ENCODE results near the gene SNX20. TPM values are rescaled to one million over a fixed set of nuclear protein-coding genes. Genes with fewer than 3 reads are reported as not detected.

The SNX20 gene
- total and polyA plus RNA-seq, 2 of the 13 experiments (the other 11 are each of a cell fraction or from before 2014, with no cell fraction given) = not detected

- TF ChIP-seq ZBTB1 (CRISPR knock-in tag; IDR thresholded peaks at IDR 0.05; ENCODE audit: borderline replicate concordance) (no peak), ZFY (CRISPR knock-in tag; IDR thresholded peaks at IDR 0.05) (no peak), SALL1 (CRISPR knock-in tag; IDR thresholded peaks at IDR 0.05) (peak; percentile 37; the same call in 1 of the 2 replicates), ZNF431 (CRISPR knock-in tag; IDR thresholded peaks at IDR 0.05; ENCODE audit: borderline replicate concordance, low read depth) (0 out of 2 replicates have a peak, but pooled peaks have one; percentile 54), MIXL1 (CRISPR knock-in tag; IDR thresholded peaks at IDR 0.05) (no peak)
- TF ChIP-seq, protein P1, sequence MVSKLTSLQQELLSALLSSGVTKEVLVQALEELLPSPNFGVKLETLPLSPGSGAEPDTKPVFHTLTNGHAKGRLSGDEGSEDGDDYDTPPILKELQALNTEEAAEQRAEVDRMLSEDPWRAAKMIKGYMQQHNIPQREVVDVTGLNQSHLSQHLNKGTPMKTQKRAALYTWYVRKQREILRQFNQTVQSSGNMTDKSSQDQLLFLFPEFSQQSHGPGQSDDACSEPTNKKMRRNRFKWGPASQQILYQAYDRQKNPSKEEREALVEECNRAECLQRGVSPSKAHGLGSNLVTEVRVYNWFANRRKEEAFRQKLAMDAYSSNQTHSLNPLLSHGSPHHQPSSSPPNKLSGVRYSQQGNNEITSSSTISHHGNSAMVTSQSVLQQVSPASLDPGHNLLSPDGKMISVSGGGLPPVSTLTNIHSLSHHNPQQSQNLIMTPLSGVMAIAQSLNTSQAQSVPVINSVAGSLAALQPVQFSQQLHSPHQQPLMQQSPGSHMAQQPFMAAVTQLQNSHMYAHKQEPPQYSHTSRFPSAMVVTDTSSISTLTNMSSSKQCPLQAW (CRISPR knock-in tag; IDR thresholded peaks at IDR 0.05) = 0 out of 2 replicates have a peak, but pooled peaks have one; percentile 27
These were observed 23.9 kb downstream of the SNX20 start (continued) for GRCh38 chr16:50657241-50657640.

- ChIA-PET CTCF (ENCODE audit: low intra/inter-chr PET ratio, low total read pairs) (no interaction called here), POLR2A (no interaction called here)
- Histone ChIP-seq H3K79me2 (ENCODE audit: insufficient read depth, low read length) (no peaks in the 10 kb centered on the region), H4K20me1 (ENCODE audit: insufficient read depth, low read length) (no peaks in the 10 kb centered on the region), H3K4me1 (ENCODE audit: insufficient read depth, low read length) (peaks cover 15% of the 10 kb centered on the region), H3K36me3 (replicated peaks in 1 of 2; ENCODE audit: control insufficient read depth in 1 of 2, insufficient read depth in 2 of 2, low read length in 2 of 2) (no peaks in the 10 kb centered on the region), H2AFZ (ENCODE audit: low read length) (no peak overlapping the region), H3K4me3 (replicated peaks in 1 of 3; ENCODE audit: insufficient read depth in 1 of 3, low read depth in 2 of 3, low read length in 3 of 3) (no peak overlapping the region), H3K4me2 (ENCODE audit: low read depth, low read length) (no peak overlapping the region), H3K27ac (ENCODE audit: extremely low read length, insufficient read depth, low read length) (no peak overlapping the region), H3K9ac (ENCODE audit: insufficient read depth, low read depth, low read length) (no peak overlapping the region), H3K9me3 (ENCODE audit: low read length) (no peaks in the 10 kb centered on the region), H3K27me3 (ENCODE audit: control insufficient read depth in 1 of 2, insufficient read depth in 2 of 2, low read length in 2 of 2) (peaks cover 0 to 1% of the 10 kb centered on the region in 2 experiments; a peak in 1 of 5 replicates)
- in situ Hi-C loops (cut with HindIII; ENCODE audit: extremely low pct_ligation_motif_present, low pct_unique_long_range_greater_than_20kb) = no loop called here
- DNase-seq (ENCODE audit: low spot score) (no peak), ATAC-seq (no peak), FAIRE-seq (no peak)
- TF ChIP-seq BATF2 (CRISPR knock-in tag; IDR thresholded peaks at IDR 0.05) (no peak), ZNF329 (CRISPR knock-in tag; IDR thresholded peaks at IDR 0.05; ENCODE audit: low read depth) (peak; percentile 97)
- intact Hi-C loops (cut with micrococcal nuclease; ENCODE audit: unreplicated experiment) = no loop called here
- 82% methylated on average over 3 of the region's 3 CpGs for WGBS (ENCODE audit: low lambda C conversion rate)
- no TSS peak for BruUV-seq (replicated peaks)
These were observed 25.5 kb downstream of the SNX20 start for GRCh38 chr16:50655558-50656055.

All from HepG2 (cell line).